MM.1S (cell line): ENCODE data around the gene MAGEC3.

ENCODE experiments used
- DNase-seq: peaks from one replicate; pipeline ENCODE4 v3.0.0-alpha.2; 2015
- H2AFZ ChIP-seq: fragments of 300-600 bp; sonication (generic); 2 replicates; pipeline ENCODE4 v1.6.0; 2016; ENCODE audit warnings: antibody characterized with exemption, low read length
- H3F3A ChIP-seq: fragments of 300-600 bp; sonication (generic); 2 replicates; pipeline ENCODE4 v1.6.1; 2016; ENCODE audit warnings: mild to moderate bottlenecking, antibody characterized with exemption, low read length, moderate library complexity, mixed read lengths; ENCODE audit not compliant: insufficient read depth
- H3K27ac ChIP-seq: fragments of 300-600 bp; sonication (generic); 2 replicates; pipeline ENCODE4 v1.5.1; 2016; ENCODE audit warnings: mild to moderate bottlenecking, low read length
- H3K27me3 ChIP-seq: fragments of 300-600 bp; sonication (generic); replicated peaks from 2 replicates; pipeline ENCODE4 v1.6.0; 2016; ENCODE audit warnings: low read length; ENCODE audit not compliant: insufficient read depth
- H3K36me3 ChIP-seq: fragments of 300-600 bp; sonication (generic); replicated peaks from 2 replicates; pipeline ENCODE4 v1.6.1; 2016; ENCODE audit warnings: mild to moderate bottlenecking, low read length, mixed read lengths; ENCODE audit not compliant: insufficient read depth
- H3K4me1 ChIP-seq: fragments of 300-600 bp; sonication (generic); 2 replicates; pipeline ENCODE4 v1.6.1; 2016; ENCODE audit warnings: low read length, mixed read lengths
- H3K4me2 ChIP-seq: fragments of 300-600 bp; sonication (generic); 2 replicates; pipeline ENCODE4 v1.6.0; 2016; ENCODE audit warnings: low read depth, low read length
- H3K4me3 ChIP-seq: fragments of 300-600 bp; sonication (generic); 2 replicates; pipeline ENCODE4 v1.5.1; 2016; ENCODE audit warnings: low read length, mixed read lengths
- H3K79me2 ChIP-seq: fragments of 300-600 bp; sonication (generic); 2 replicates; pipeline ENCODE4 v1.6.1; 2016; ENCODE audit warnings: mixed run types, low read length, mixed read lengths
- H3K9ac ChIP-seq: fragments of 300-600 bp; sonication (generic); 2 replicates; pipeline ENCODE4 v1.6.1; 2016; ENCODE audit warnings: low read length, mixed read lengths
- H3K9me2 ChIP-seq: fragments of 300-600 bp; sonication (generic); replicated peaks from 2 replicates; pipeline ENCODE4 v1.6.1; 2016; ENCODE audit warnings: mild to moderate bottlenecking, low read length, mixed read lengths; ENCODE audit not compliant: insufficient read depth
- H3K9me3 ChIP-seq: fragments of 300-600 bp; sonication (generic); replicated peaks from 2 replicates; pipeline ENCODE4 v1.6.1; 2016; ENCODE audit warnings: mild to moderate bottlenecking, low read length, mixed read lengths; ENCODE audit not compliant: insufficient read depth
- H4K20me1 ChIP-seq: fragments of 300-600 bp; sonication (generic); 2 replicates; pipeline ENCODE4 v1.6.1; 2016; ENCODE audit warnings: mild to moderate bottlenecking, low read length, moderate library complexity, mixed read lengths; ENCODE audit not compliant: insufficient read depth
- CTCF ChIP-seq: fragments of 300-600 bp; sonication (generic); IDR thresholded peaks from 2 replicates; pipeline ENCODE4 v1.5.1; 2016; ENCODE audit warnings: antibody characterized with exemption, low read length, mixed read lengths
- EZH2 ChIP-seq: fragments of 300-600 bp; sonication (generic); optimal IDR thresholded peaks from 2 replicates; pipeline ENCODE3; 2017; ENCODE audit warnings: low read depth, mild to moderate bottlenecking, antibody characterized with exemption, low read length, mixed read lengths
- EZH2phosphoT487 ChIP-seq: fragments of 300-600 bp; sonication (generic); IDR thresholded peaks from 2 replicates; pipeline ENCODE4 v1.6.1; 2018; ENCODE audit warnings: antibody characterized with exemption, low read length

Gene MAGEC3

GRCh38 chrX:141838016-141838415 lies at the start of gene MAGEC3:
Gene MAGEC3 (plus strand): TSS chrX:141838316. CDS start chrX:141838316, 0 bp downstream.
- TF ChIP-seq EZH2phosphoT487 (no peak), EZH2 (no peak), CTCF (no peak)
- Histone ChIP-seq H3K9me3 (no peaks in the 10 kb centered on the region), H2AFZ (no peak within 1 kb of the TSS), H3K4me1 (no peaks in the 10 kb centered on the region), H4K20me1 (no peaks in the 10 kb centered on the region), H3K9me2 (no peaks in the 10 kb centered on the region), H3K4me3 (no peak within 1 kb of the TSS), H3K9ac (no peak within 1 kb of the TSS), H3F3A (no peaks in the 10 kb centered on the region), H3K36me3 (no peaks in the 10 kb centered on the region), H3K79me2 (no peaks in the 10 kb centered on the region), H3K27me3 (no peaks in the 10 kb centered on the region), H3K4me2 (no peak within 1 kb of the TSS), H3K27ac (no peak within 1 kb of the TSS)
- DNase-seq, result no peak

GRCh38 chrX:141791856-141792255 lies 46.3 kb upstream of the MAGEC3 start:
- H3K4me3 ChIP-seq, result no peak overlapping the region
- H3K9ac ChIP-seq, result no peak overlapping the region

GRCh38 chrX:141811438-141811837 lies 26.7 kb upstream of the MAGEC3 start:
- no peaks in the 10 kb centered on the region for H3K9me2 ChIP-seq
- TF ChIP-seq EZH2, result no peak
- TF ChIP-seq EZH2phosphoT487, result no peak
- TF ChIP-seq CTCF, result no peak
- H3K79me2 ChIP-seq, result no peaks in the 10 kb centered on the region
- no peaks in the 10 kb centered on the region for H3K4me1 ChIP-seq
- no peaks in the 10 kb centered on the region for H3F3A ChIP-seq
- H4K20me1 ChIP-seq, result no peaks in the 10 kb centered on the region
- H2AFZ ChIP-seq, result no peak overlapping the region
- H3K9me3 ChIP-seq, result no peaks in the 10 kb centered on the region
- H3K27me3 ChIP-seq, result no peaks in the 10 kb centered on the region
- DNase-seq, result no peak
- no peak overlapping the region for H3K4me2 ChIP-seq
- no peak overlapping the region for H3K27ac ChIP-seq
- no peak overlapping the region for H3K9ac ChIP-seq
- no peak overlapping the region for H3K4me3 ChIP-seq
- H3K36me3 ChIP-seq, result no peaks in the 10 kb centered on the region

More at GRCh38 chrX:141791856-141792255, 46.3 kb upstream of the MAGEC3 start:
- Histone ChIP-seq H3F3A (no peaks in the 10 kb centered on the region), H3K9me3 (no peaks in the 10 kb centered on the region), H3K9me2 (no peaks in the 10 kb centered on the region), H3K27me3 (no peaks in the 10 kb centered on the region), H2AFZ (no peak overlapping the region), H3K79me2 (no peaks in the 10 kb centered on the region), H3K36me3 (no peaks in the 10 kb centered on the region), H4K20me1 (no peaks in the 10 kb centered on the region), H3K4me1 (peaks cover 6% of the 10 kb centered on the region; the same call in 1 of the 2 replicates), H3K4me2 (no peak overlapping the region), H3K27ac (no peak overlapping the region)
- DNase-seq, result no peak
- TF ChIP-seq EZH2phosphoT487 (no peak), CTCF (no peak), EZH2 (no peak)
